ENCODE results near the gene PTX4. TPM values are rescaled to one million over a fixed set of nuclear protein-coding genes. Genes with fewer than 3 reads are reported as not detected.

The PTX4 gene
- total RNA-seq, 4 donors from 2014 or later: not detected

DNA sequence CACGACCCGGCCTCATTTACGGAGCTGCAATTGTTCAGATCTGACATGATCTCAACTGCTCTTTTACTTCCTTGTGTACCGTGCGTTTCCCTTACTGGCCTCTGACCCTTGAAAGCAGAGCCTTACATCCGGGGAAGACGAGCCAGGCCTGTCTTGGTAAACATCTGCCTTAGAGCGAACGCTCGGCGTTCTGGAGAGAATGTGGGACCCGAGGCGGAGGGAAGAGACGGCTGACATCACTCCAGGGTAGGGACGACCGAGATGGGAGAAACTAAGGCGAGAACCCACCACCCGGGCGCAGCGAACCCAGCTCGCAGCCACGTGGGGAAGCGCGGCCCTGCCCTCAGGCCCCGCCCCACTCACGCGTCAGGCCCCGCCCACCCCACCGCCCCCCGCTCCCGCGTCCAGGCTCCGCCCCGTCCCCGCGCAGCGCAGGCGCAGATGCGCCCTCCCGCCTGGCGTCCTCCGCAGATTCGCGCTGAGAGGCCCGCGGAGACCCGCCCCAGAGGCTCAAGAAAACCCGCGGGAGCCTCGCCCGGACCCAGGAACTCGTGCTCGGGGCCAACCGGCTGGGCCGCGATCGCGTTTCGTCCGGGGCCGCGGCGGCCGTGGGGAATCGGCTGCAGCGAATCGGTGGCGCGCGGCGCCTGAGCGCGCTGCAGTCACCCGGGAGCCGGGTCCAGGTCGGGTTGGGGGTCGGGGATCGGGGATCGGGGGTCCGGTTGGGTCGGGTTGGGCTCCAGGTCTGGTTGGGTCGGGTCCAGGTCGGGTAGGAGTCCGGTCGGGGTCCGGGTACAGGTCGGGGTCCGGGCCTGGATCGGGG is 4.4 kb upstream of the PTX4 start, which contains the start of gene TELO2:
TELO2 (plus strand) TSS at position 438 of the 823 bp plus-strand sequence. CDS start 922 bp downstream, outside the sequence.
- peak within 1 kb of the TSS; percentile 54 for H3K4me3 ChIP-seq (ENCODE audit: low read depth, poor library complexity, severe bottlenecking)
- TF ChIP-seq POLR2A (IDR thresholded peaks at IDR 0.05): no peak
- TF ChIP-seq, protein P1, sequence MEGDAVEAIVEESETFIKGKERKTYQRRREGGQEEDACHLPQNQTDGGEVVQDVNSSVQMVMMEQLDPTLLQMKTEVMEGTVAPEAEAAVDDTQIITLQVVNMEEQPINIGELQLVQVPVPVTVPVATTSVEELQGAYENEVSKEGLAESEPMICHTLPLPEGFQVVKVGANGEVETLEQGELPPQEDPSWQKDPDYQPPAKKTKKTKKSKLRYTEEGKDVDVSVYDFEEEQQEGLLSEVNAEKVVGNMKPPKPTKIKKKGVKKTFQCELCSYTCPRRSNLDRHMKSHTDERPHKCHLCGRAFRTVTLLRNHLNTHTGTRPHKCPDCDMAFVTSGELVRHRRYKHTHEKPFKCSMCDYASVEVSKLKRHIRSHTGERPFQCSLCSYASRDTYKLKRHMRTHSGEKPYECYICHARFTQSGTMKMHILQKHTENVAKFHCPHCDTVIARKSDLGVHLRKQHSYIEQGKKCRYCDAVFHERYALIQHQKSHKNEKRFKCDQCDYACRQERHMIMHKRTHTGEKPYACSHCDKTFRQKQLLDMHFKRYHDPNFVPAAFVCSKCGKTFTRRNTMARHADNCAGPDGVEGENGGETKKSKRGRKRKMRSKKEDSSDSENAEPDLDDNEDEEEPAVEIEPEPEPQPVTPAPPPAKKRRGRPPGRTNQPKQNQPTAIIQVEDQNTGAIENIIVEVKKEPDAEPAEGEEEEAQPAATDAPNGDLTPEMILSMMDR (IDR thresholded peaks at IDR 0.05): no peak
- intact Hi-C loops (cut with DNase I; ENCODE audit: low total_unique reads): no loop called here
- 2 to 7% methylated on average over 25 to 71 of the region's 89 CpGs for WGBS, 2 donors
- DNase-seq (ENCODE audit: low spot score in 2 of 2): peak; percentile 51 to 94

DNA sequence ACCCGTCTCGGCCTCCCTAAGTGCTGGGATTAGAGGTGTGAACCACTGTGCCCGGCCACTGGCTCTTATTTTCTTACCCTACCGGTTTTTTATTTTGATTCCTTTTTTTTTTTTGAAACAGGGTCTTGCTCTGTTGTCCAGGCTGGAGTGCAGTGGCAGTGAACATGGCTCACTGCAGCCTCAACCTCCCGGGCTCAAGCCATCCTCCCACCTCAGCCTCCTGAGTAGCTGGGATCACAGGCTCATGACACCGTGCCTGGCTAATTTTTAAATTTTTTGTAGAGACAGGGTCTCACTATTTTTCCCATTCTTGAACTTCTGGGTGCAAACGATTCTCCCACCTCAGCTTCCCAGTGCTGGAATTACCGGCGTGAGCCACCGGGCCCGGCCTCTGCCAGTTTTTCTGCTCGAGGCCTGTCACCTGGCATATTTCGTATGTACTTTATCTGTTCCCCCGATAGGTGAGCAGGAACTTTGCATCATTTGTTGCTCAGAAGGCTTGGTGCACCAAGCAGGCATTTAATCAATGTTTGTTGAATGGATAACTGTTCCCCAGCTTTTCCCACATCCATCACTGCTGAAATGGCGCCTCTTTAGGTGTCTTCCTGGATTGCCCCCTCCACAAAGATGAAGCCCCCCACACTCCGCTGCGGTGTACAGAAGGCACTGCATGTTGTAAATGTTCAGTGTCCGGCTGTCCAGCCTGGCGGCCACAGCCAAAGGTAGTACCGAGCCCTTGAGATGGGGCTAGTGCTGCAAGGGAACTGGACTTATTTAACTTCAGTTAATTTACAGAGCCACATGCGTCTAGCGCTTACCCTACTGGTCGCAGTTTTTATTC is 3.6 kb upstream of the PTX4 start:
- WGBS, 2 donors: 86 to 87% methylated on average over 23 of the region's 23 CpGs
- intact Hi-C loops (cut with DNase I; ENCODE audit: low total_unique reads): no loop called here
- no peak overlapping the region for H3K4me3 ChIP-seq (ENCODE audit: low read depth, poor library complexity, severe bottlenecking)
- no peak for DNase-seq (ENCODE audit: low spot score in 2 of 2)
- TF ChIP-seq, protein P1 (IDR thresholded peaks at IDR 0.05): no peak
- TF ChIP-seq POLR2A (IDR thresholded peaks at IDR 0.05): no peak

DNA sequence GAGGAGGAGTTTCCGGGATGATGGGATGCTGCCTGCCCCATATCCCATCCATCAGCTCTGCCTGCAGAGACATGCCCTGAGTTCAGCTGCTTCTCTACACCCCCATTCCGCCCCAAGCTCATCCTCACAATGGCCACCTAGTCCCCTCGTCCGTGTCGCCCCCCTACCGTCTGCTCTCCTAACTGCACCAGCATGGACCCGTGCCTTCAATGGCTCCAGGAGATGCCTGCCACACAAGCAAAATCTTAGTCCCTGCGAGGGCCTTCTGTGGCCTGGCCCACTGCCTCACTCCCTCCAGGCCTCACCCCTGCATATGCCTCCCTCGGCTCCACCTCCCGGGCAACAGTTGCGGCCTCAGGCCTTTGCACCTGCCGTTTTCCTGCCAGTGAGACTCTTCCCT is 2.6 kb upstream of the PTX4 start:
- H3K4me3 ChIP-seq (ENCODE audit: low read depth, poor library complexity, severe bottlenecking): no peak overlapping the region
- TF ChIP-seq POLR2A (IDR thresholded peaks at IDR 0.05): no peak
- TF ChIP-seq, protein P1 (IDR thresholded peaks at IDR 0.05): no peak
- no peak for DNase-seq (ENCODE audit: low spot score in 2 of 2)
- intact Hi-C loops (cut with DNase I; ENCODE audit: low total_unique reads): no loop called here
- 62 to 65% methylated on average over 12 of the region's 12 CpGs for WGBS, 2 donors

DNA sequence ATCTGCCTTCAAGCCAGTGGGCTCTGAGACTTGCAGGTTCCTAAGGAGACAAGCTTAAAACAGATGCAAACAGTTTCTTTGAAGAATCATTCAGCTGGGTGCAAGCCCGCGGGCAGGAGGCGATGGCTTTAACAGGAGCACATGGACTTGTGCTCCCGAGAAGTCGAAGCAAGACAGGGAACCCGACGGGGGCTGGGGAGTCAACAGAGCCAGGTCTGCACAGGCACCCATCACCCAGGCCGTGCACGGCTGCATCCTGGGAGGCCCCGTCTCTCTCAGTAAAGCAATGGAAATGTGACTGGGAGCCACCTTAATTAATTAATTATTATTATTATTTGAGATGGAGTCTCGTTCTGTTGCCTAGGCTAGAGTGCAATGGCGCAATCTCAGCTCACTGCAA is 333 bp upstream of the PTX4 start:
- intact Hi-C loops (cut with DNase I; ENCODE audit: low total_unique reads): no loop called here
- no peak overlapping the region for H3K4me3 ChIP-seq (ENCODE audit: low read depth, poor library complexity, severe bottlenecking)
- TF ChIP-seq, protein P1 (IDR thresholded peaks at IDR 0.05): no peak
- TF ChIP-seq POLR2A (IDR thresholded peaks at IDR 0.05): no peak
- 87 to 93% methylated on average over 12 of the region's 12 CpGs for WGBS, 2 donors
- no peak for DNase-seq (ENCODE audit: low spot score in 2 of 2)

DNA sequence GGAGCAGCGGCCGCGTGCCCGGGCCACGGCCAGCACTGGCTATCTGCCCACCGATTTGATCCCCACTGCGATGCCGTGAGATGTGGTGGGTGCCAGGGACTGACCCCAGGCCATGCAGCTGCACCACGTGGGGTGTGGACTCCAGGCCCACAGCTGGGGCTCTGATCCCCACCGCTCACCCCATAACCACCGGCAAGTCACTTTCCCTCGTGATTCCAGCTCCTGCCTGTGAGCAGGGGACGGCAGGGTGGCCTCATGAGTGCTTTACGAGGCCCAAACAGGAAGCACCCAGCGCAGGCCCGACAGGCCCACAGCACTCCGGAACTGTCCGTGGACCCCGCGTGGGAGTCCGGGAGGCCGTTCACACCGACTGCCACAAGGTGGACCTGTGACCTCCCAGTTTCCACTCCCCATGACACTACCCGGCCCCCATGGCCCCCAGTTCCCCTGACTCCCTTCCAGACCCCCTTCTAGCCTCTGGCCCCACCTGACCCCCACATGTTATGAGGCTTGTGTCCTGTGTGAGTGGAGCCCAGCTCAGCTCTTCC is 616 bp downstream of the PTX4 start:
- intact Hi-C loops (cut with DNase I; ENCODE audit: low total_unique reads): no loop called here
- 83 to 87% methylated on average over 16 to 22 of the region's 24 CpGs for WGBS, 2 donors
- no peak for DNase-seq (ENCODE audit: low spot score in 2 of 2)
- TF ChIP-seq POLR2A (IDR thresholded peaks at IDR 0.05): no peak
- TF ChIP-seq, protein P1 (IDR thresholded peaks at IDR 0.05): no peak
- H3K4me3 ChIP-seq (ENCODE audit: low read depth, poor library complexity, severe bottlenecking): no peak overlapping the region

Data from lower leg skin (tissue), 4 donors.